ENCODE measurements around the gene CBX4.
A peak's percentile ranks its signal among the peaks of the same experiment; 100 is the strongest.

The CBX4 gene

DNA sequence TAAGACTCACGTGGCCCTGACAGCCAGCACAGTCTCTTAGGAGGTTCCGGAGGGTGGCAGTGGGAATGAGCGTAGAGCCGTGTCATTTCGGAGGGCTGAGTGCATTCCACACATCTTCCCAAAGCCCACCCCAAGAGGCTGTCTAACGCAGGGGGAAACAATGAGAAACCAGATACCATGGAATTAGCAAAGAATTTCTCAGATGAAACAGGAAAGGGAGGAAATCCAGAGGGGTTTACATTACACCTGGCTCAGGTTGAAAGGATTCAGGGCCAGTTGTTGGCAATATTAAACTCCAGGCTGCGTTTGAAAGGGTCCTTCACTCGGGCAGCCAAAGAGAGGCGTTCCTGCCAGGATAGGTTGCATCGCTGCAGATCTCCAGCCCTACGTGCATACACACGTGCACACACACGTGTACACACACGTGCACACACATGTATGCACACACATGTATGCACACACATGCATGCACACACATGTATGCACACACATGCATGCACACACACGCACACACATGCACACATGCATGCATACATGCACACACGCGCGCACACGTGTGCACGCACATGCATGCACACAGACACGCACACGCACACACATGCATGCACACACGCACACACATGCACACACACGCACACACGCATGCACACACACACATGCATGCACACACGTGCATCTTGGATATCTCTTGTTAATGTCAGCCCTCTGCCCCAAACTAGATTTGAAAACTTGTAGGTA is 12.2 kb downstream of the CBX4 start:
- no peaks in the 10 kb centered on the region for H3K9me3 Mint-ChIP-seq
- no peak for ATAC-seq (replicated peaks; ENCODE audit: extremely low read depth, poor library complexity, severe bottlenecking)
- no peak overlapping the region for H3K4me3 Mint-ChIP-seq
- H3K27ac Mint-ChIP-seq (ENCODE audit: low read depth) = peak overlapping the region; percentile 77
- no peak for DNase-seq (ENCODE audit: low spot score in 2 of 2)
- peaks cover 11% of the 10 kb centered on the region for H3K27me3 Mint-ChIP-seq
- peaks cover 5% of the 10 kb centered on the region for H3K36me3 Mint-ChIP-seq (ENCODE audit: insufficient read depth)
- H3K4me1 Mint-ChIP-seq = peaks cover 10% of the 10 kb centered on the region

GRCh38 chr17:79826204-79826680 is 13.0 kb downstream of the CBX4 start:
- peak overlapping the region; percentile 77 for H3K27ac Mint-ChIP-seq (ENCODE audit: low read depth)
- ATAC-seq (replicated peaks; ENCODE audit: extremely low read depth, poor library complexity, severe bottlenecking) (no peak), DNase-seq (ENCODE audit: low spot score in 2 of 2) (no peak)
- peaks cover 10% of the 10 kb centered on the region for H3K4me1 Mint-ChIP-seq
- H3K4me3 Mint-ChIP-seq = no peak overlapping the region
- H3K27me3 Mint-ChIP-seq = peaks cover 11% of the 10 kb centered on the region
- H3K9me3 Mint-ChIP-seq = no peaks in the 10 kb centered on the region
- peaks cover 4% of the 10 kb centered on the region for H3K36me3 Mint-ChIP-seq (ENCODE audit: insufficient read depth)

GRCh38 chr17:79825580-79825921 is 13.7 kb downstream of the CBX4 start:
- Mint-ChIP-seq H3K27me3 (peaks cover 11% of the 10 kb centered on the region), H3K4me1 (peaks cover 10% of the 10 kb centered on the region), H3K36me3 (ENCODE audit: insufficient read depth) (peaks cover 4% of the 10 kb centered on the region), H3K9me3 (no peaks in the 10 kb centered on the region), H3K27ac (ENCODE audit: low read depth) (no peak overlapping the region), H3K4me3 (no peak overlapping the region)
- ATAC-seq (replicated peaks; ENCODE audit: extremely low read depth, poor library complexity, severe bottlenecking) = no peak
- DNase-seq (ENCODE audit: low spot score in 2 of 2) = no peak

GRCh38 chr17:79824893-79825579 is 14.2 kb downstream of the CBX4 start:
- H3K9me3 Mint-ChIP-seq = no peaks in the 10 kb centered on the region
- H3K36me3 Mint-ChIP-seq (ENCODE audit: insufficient read depth) = peaks cover 4% of the 10 kb centered on the region
- H3K4me3 Mint-ChIP-seq = no peak overlapping the region
- peaks cover 10% of the 10 kb centered on the region for H3K4me1 Mint-ChIP-seq
- H3K27me3 Mint-ChIP-seq = peaks cover 11% of the 10 kb centered on the region
- no peak for ATAC-seq (replicated peaks; ENCODE audit: extremely low read depth, poor library complexity, severe bottlenecking)
- H3K27ac Mint-ChIP-seq (ENCODE audit: low read depth) = no peak overlapping the region
- no peak for DNase-seq (ENCODE audit: low spot score in 2 of 2)

- Mint-ChIP-seq H3K4me1 (peaks cover 7% of the 10 kb centered on the region), H3K4me3 (no peak overlapping the region), H3K36me3 (ENCODE audit: insufficient read depth) (peaks cover 4% of the 10 kb centered on the region), H3K27me3 (peaks cover 11% of the 10 kb centered on the region), H3K27ac (ENCODE audit: low read depth) (no peak overlapping the region), H3K9me3 (no peaks in the 10 kb centered on the region)
- ATAC-seq (replicated peaks; ENCODE audit: extremely low read depth, poor library complexity, severe bottlenecking) = no peak
- DNase-seq (ENCODE audit: low spot score in 2 of 2) = no peak
Measured at GRCh38 chr17:79824234-79824633, 15.0 kb downstream of the CBX4 start.

DNA sequence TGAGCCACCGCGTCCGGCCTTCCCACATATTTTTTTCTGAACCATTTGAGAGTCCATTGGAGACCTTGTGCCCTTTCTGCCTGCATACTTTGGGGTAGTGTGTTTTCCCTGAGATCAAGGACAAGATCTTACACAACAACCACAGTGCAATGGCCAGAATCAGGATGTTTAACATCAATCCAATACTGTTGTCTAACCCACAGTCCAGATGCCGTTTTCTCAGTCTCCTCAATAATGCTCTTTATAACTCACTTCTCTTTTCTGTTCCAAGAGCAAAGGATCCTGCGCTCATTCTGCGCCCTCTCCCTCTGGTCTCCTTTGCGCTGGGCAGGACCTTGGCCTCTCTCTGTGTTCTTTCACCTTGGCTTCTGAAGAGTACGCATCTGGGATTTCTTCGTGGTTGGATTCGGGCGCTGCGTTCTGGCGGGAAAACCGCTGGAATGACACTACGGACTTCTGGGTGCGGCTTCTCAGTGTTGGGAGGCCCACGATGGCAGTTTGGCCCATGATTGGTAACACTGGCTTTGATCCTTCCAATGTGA is 16.6 kb downstream of the CBX4 start:
- Mint-ChIP-seq H3K36me3 (ENCODE audit: insufficient read depth) (peaks cover 2% of the 10 kb centered on the region), H3K9me3 (no peaks in the 10 kb centered on the region), H3K27me3 (peaks cover 11% of the 10 kb centered on the region), H3K4me1 (no peaks in the 10 kb centered on the region), H3K27ac (ENCODE audit: low read depth) (no peak overlapping the region), H3K4me3 (no peak overlapping the region)
- DNase-seq (ENCODE audit: low spot score in 2 of 2) = no peak
- no peak for ATAC-seq (replicated peaks; ENCODE audit: extremely low read depth, poor library complexity, severe bottlenecking)

- H3K9me3 Mint-ChIP-seq = no peaks in the 10 kb centered on the region
- H3K4me1 Mint-ChIP-seq = no peaks in the 10 kb centered on the region
- H3K27me3 Mint-ChIP-seq = peaks cover 22% of the 10 kb centered on the region
- no peak overlapping the region for H3K4me3 Mint-ChIP-seq
- peaks cover 2% of the 10 kb centered on the region for H3K36me3 Mint-ChIP-seq (ENCODE audit: insufficient read depth)
- no peak for DNase-seq (ENCODE audit: low spot score in 2 of 2)
- H3K27ac Mint-ChIP-seq (ENCODE audit: low read depth) = no peak overlapping the region
- ATAC-seq (replicated peaks; ENCODE audit: extremely low read depth, poor library complexity, severe bottlenecking) = no peak
Measured at GRCh38 chr17:79821331-79822095, 17.7 kb downstream of the CBX4 start.

- DNase-seq (ENCODE audit: low spot score in 2 of 2) (no peak), ATAC-seq (replicated peaks; ENCODE audit: extremely low read depth, poor library complexity, severe bottlenecking) (no peak)
- Mint-ChIP-seq H3K27me3 (peaks cover 27% of the 10 kb centered on the region), H3K36me3 (ENCODE audit: insufficient read depth) (peaks cover 2% of the 10 kb centered on the region), H3K9me3 (no peaks in the 10 kb centered on the region), H3K4me3 (no peak overlapping the region), H3K27ac (ENCODE audit: low read depth) (no peak overlapping the region), H3K4me1 (no peaks in the 10 kb centered on the region)
Measured at GRCh38 chr17:79820959-79821330, 18.3 kb downstream of the CBX4 start.

- no peak overlapping the region for H3K4me3 Mint-ChIP-seq
- H3K36me3 Mint-ChIP-seq (ENCODE audit: insufficient read depth) = peaks cover 2% of the 10 kb centered on the region
- ATAC-seq (replicated peaks; ENCODE audit: extremely low read depth, poor library complexity, severe bottlenecking) (no peak), DNase-seq (ENCODE audit: low spot score in 2 of 2) (no peak)
- peaks cover 30% of the 10 kb centered on the region for H3K27me3 Mint-ChIP-seq
- H3K27ac Mint-ChIP-seq (ENCODE audit: low read depth) = no peak overlapping the region
- peaks cover under 1% of the 10 kb centered on the region for H3K4me1 Mint-ChIP-seq
- H3K9me3 Mint-ChIP-seq = no peaks in the 10 kb centered on the region
Measured at GRCh38 chr17:79819534-79820276, 19.5 kb downstream of the CBX4 start.

GRCh38 chr17:79819085-79819484 is 20.2 kb downstream of the CBX4 start:
- Mint-ChIP-seq H3K27me3 (peaks cover 30% of the 10 kb centered on the region), H3K36me3 (ENCODE audit: insufficient read depth) (peaks cover 2% of the 10 kb centered on the region), H3K4me1 (peaks cover 6% of the 10 kb centered on the region), H3K9me3 (no peaks in the 10 kb centered on the region), H3K27ac (ENCODE audit: low read depth) (no peak overlapping the region), H3K4me3 (no peak overlapping the region)
- no peak for ATAC-seq (replicated peaks; ENCODE audit: extremely low read depth, poor library complexity, severe bottlenecking)
- DNase-seq (ENCODE audit: low spot score in 2 of 2) = no peak

DNA sequence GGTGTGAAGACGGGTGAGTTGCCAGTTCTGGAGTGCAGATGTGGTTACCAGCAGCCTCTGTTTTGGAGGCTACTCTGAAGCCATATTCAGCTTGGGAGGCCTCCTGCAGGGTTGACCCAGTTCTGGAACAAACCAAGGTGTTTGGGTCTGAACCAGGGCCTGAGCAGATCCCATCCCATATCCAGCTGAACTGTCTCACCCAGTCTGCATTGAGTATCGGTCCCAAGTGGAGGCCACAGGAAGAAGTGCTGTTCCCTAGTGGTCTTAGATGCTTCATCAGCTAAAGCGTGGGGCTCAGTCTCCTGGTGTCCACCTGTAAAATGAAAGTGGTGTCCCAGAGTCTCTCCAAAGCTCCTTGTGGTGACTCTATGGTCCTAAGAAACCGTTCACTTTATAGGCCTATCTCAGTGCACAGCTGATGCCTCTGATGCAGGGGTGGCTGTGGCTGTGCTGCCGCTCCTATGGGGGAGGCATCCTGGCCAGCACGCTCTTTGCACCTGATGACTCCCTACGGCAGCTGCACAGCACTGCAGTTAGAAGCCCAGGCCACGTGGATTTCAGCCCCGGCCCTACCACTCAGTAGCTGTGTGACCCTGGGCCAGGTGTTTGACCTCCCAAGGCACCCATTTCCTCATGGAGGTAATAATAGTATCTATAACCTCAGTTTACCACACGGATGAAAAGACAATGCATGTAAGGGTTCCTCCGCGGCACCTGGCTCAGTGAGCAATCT is 21.0 kb downstream of the CBX4 start:
- DNase-seq (ENCODE audit: low spot score in 2 of 2) (no peak), ATAC-seq (replicated peaks; ENCODE audit: extremely low read depth, poor library complexity, severe bottlenecking) (no peak)
- peaks cover 2% of the 10 kb centered on the region for H3K36me3 Mint-ChIP-seq (ENCODE audit: insufficient read depth)
- H3K4me3 Mint-ChIP-seq = no peak overlapping the region
- H3K27me3 Mint-ChIP-seq = peaks cover 31% of the 10 kb centered on the region
- no peak overlapping the region for H3K27ac Mint-ChIP-seq (ENCODE audit: low read depth)
- H3K9me3 Mint-ChIP-seq = no peaks in the 10 kb centered on the region
- peaks cover 8% of the 10 kb centered on the region for H3K4me1 Mint-ChIP-seq
